HG02623 (cell line): Measurements from ENCODE around the gene THOC3.
"Not testable (repeated sequence)": the region's sequence is repeated elsewhere in the genome, so short reads cannot be mapped to it uniquely, and the experiment has no call there.

Source experiments
- ATAC-seq: cut with Tn5 transposase; IDR thresholded peaks from one replicate; pipeline ENCODE4 v1.9.1; 2021; ENCODE audit warnings: moderate library complexity; ENCODE audit not compliant: unreplicated experiment

Gene THOC3

GRCh38 chr5:175967471-175968372 lies at the start of gene THOC3:
Gene THOC3 (minus strand): TSS chr5:175968315. CDS start chr5:175968208, 107 bp downstream.
- ATAC-seq = peak; percentile 97

- not testable (repeated sequence) for ATAC-seq
Measured at GRCh38 chr5:176017324-176017723, 49.2 kb upstream of the THOC3 start.

GRCh38 chr5:176014360-176014759 lies 46.2 kb upstream of the THOC3 start:
- ATAC-seq = not testable (repeated sequence)

DNA sequence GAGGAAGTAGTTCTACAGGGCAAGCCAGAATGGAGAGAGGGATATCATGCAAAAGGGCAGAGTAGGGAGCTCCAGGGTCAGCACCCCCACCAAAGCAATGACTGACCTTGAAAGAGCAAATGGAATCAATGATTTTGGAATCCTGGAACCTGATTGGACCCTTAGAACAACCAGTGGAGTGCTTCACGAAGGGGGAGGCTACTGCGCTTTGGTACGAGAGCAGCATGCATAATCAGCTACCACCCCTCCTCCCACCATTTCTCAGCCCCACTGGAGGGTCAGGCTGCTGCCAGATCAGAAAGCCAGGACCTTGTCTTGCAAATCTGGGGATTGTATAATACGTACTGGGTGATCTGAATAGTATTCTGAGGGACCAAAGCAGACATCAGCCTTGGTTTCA lies 43.0 kb upstream of the THOC3 start:
- not testable (repeated sequence) for ATAC-seq

DNA sequence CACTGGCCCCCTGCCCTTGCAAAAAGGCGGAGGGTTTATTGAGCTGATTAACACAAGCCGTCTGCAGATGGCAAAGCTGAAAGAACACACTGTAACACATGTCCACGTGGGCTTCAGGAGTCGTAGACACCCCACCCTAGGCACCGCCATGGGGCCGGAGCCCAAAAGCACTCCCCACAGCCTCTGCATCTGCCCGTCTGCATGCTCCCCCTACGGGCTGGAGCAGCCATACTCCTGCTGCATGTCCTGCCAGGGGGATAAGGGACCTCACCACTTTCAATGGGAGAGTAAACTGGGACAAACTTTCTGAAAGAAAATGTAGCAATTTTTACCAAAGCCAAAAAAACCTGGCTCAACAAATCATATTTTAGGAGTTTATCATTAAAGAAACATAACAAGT lies 42.1 kb upstream of the THOC3 start:
- ATAC-seq = not testable (repeated sequence)

DNA sequence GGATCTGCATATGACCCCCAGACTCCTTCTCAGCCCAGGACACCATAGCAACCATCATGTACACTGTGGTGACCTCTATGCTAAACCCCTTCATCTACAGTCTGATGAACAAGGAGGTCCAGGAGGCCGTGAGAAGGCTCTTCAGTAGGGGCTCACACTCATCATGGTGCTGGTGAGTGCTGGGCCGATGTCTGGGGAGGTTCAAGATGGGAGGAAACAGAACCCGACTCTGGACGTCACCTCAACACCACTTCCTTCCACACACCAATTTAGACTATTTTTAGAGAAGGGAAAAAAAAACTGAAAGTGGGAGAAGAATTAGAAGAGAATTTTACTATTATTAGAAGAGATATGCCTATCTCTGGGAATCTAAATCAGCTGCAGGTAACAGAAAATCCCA lies 39.1 kb upstream of the THOC3 start:
- not testable (repeated sequence) for ATAC-seq

DNA sequence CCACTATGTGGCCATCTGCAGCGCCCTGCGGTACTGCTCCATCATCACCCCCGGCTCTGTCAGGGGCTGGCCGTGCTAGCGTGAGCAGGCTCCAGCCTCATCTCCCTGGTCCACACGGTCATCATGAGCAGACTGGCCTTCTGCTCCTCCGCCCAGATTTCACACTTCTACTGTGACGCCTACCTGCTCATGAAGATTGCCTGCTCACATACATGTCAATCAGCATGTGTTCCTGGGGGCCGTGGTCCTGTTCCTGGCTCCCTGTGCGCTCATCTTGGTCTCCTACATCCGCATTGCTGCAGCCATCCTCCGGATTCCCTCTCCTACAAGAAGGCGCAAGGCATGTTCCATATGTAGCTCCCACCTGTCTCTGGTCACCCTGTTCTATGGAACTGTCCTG lies 38.7 kb upstream of the THOC3 start:
- ATAC-seq = not testable (repeated sequence)

DNA sequence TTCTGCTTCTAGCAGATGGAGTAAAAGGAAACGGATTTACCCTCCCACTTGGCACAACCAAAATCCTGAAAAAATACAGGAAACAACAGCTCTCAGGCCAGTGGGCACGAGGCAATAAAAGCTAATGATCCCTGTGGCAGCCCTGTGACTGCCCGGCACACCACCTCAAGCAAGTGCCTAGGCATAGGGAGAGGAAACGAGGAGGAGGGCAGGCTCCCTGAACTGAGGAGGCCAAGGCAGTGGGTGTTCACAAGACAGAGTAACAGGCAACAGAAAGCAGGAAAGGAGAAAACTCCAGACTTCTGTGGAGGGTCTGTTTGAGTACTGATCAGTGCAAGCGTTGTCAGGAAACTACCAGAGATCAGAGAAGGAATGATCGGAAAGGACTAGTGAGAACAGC lies 29.9 kb upstream of the THOC3 start:
- not testable (repeated sequence) for ATAC-seq

DNA sequence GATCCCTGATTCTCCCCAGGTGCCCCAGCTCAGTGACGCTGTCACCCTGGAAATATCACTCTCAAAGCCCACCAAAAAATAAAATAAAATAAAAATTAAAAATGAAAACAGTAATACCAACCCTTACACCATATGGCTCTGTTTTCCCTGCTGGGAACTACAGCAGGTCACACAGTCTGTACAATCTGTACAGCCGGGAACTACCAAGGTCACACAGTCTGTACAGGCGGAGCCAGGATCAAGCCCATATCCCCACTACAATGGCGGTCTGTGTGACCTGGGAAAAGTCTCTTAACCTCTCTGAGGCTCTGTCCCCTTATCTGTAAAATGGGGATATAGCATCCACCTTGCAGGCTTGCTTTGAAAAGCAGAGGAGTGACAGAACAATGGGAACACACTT lies 29.4 kb upstream of the THOC3 start:
- ATAC-seq = not testable (repeated sequence)

- ATAC-seq = not testable (repeated sequence)
Measured at GRCh38 chr5:175996791-175997190, 28.7 kb upstream of the THOC3 start.

DNA sequence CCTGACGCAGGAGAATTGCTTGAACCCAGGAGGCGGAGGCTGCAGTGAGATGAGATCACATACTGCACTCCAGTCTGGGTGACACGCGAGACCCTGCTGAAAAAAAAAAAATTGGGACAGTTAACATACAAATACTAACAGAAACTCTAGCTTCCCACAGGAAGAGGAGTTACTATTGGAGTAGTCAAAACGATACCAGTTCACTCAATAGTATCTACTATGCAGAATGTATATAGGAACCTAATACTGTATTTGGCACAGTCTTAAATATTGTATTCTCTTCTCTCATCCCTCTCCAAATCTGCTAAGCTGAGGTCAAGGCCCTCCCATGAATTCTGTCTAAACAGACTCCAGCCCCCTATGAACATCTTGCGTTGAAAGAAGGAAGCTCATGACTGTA lies 27.4 kb upstream of the THOC3 start:
- not testable (repeated sequence) for ATAC-seq

- ATAC-seq = not testable (repeated sequence)
Measured at GRCh38 chr5:175979371-175979995, 11.4 kb upstream of the THOC3 start.

- ATAC-seq = peak; percentile 21
Measured at GRCh38 chr5:175968381-175968780, 266 bp upstream of the THOC3 start.

- ATAC-seq = not testable (repeated sequence)
Measured at GRCh38 chr5:175962329-175962728, 5.8 kb downstream of the THOC3 start.

- not testable (repeated sequence) for ATAC-seq
Measured at GRCh38 chr5:175960228-175960627, 7.9 kb downstream of the THOC3 start.

DNA sequence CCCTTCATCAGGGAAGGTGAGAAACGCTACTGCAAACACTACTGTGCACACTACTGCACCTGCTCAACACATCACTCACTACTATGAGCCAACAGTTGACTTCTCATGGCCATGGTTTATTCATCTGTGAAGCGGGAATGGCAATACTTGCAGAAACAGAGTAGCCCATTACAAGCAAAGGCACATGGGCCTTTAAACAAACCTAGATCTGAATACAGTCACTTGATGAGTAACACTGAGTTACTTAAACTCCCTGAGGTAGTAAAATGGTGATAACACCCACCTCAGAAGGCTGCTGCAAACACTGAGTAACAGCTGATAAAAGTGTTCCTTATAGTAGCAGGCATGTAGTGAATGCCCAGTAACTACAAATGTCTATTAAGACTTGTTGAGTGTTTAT lies 9.6 kb downstream of the THOC3 start:
- ATAC-seq = not testable (repeated sequence)

DNA sequence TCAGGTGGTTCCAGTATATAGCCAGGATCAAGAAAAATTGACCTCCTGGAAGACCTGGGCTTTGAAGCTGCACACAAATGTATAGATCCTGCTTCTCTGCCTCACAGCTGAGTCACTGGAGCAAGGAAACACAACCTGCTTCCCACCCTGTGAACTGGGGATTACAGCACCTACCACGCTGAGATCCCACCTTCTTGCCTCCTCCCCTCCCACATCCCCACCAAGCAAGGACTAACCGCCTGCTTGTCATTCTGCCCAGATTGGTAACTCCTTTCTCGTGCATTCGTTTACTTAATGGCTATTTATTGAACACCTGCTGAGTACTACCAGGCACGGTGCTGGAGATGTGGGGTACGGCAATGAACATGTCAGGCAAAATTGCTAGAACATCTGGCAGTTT lies 14.0 kb downstream of the THOC3 start:
- not testable (repeated sequence) for ATAC-seq

GRCh38 chr5:175952810-175953209 lies 15.3 kb downstream of the THOC3 start:
- ATAC-seq = not testable (repeated sequence)

- peak; percentile 57 for ATAC-seq
Measured at GRCh38 chr5:175951339-175951969, 16.7 kb downstream of the THOC3 start.

DNA sequence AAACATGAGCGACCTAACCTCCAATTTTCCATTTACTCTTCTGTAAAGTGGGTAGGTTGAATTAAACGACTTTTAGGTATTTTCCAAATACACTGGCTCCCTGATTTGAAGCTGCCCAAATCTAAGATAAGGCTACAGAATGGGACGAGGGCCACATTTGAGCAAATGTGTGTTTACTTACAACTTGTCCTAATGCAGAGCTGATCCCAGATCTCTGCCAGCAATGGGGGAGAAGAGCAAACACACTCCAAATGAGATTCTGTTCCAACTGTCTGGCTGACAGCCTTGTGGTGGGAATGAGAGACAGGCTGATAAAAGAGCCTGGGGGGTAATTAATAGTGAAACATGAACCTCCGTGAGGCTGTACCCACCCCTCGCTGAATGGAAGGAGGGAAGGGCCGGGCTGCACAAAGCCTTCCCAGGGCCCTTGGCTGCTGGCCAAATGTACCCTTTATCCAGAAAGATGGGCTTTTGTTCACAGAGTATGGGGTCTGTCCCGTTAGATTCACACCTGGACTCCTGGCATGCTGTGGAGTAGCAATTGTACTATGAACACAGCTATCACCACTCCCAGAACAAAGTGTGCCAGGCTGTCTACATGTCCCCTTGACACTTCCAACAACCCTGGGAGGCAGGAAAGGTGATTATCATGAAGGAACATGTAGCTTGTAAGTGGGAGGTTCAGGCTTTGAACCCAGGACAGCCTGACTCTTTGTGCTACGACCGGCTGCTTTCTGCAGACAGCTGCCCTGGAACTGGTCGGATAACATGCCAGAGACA lies 19.6 kb downstream of the THOC3 start:
- ATAC-seq = not testable (repeated sequence)

DNA sequence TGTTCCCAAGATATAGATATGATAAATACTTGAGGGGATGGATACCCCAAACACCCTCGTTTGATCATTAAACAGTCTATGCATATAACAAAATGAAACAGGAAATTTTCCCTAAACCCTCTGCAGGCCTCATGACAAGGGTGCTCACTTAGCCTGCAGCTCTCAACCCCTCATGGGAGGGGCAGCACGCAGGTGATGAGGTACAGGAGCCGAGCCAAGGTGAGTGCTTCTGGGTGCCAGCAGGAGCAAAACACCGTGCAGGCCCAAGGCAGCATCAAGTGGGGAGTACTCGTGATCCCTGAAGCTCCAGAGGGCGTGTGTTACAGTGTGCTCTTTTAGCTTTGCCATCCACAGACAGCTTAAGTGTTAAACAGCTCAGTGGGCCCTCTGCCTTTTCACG lies 24.9 kb downstream of the THOC3 start:
- not testable (repeated sequence) for ATAC-seq
